Right lobe of liver (tissue), 4 donors: Measurements from ENCODE around the gene MAP1B.

Source experiments
- CTCF ChIP-seq, 4 donors: fragments of 200-600 bp in 3 of 4; fragments of 450-650 bp in 1 of 4; IDR thresholded peaks; one replicate each; pipeline versions ENCODE4 v1.5.1 to v1.8.0; 2016 to 2022; ENCODE audit warnings: antibody characterized with exemption in 4 of 4, mild to moderate bottlenecking in 2 of 4
- POLR2A ChIP-seq: fragments of 450-650 bp; IDR thresholded peaks from one replicate; pipeline ENCODE4 v1.6.1; 2017; ENCODE audit warnings: antibody characterized with exemption, mild to moderate bottlenecking
- donor health status: DM: no; HTN: no; CAD: no.
- donor health status: DM: no; HTN: no; CAD: no.
- donor health status: DM: no; HTN: yes; CAD: no.

- no peak for TF ChIP-seq CTCF (IDR thresholded peaks at IDR 0.05)
- no peak for TF ChIP-seq POLR2A
Observed at GRCh38 chr5:72151646-72152045, 44.4 kb downstream of the MAP1B start.
